SK-N-SH treated with all-trans-retinoic acid at 6 μM for 48 hours (cell line): ENCODE measurements around the gene MATCAP1.
A peak's percentile ranks its signal among the peaks of the same experiment; 100 is the strongest.

ENCODE experiments used
- ATAC-seq: fragments of 200-7000 bp; cut with Tn5 transposase; 3 replicates; pipeline ENCODE4 v1.9.1; 2020; ENCODE audit warnings: mild to moderate bottlenecking, moderate library complexity
- ARNTL ChIP-seq: fragments of 450-650 bp; formaldehyde crosslinking; IDR thresholded peaks from 2 replicates; pipeline ENCODE4 v1.5.0; 2020; ENCODE audit warnings: low read depth, mild to moderate bottlenecking, moderate library complexity, borderline replicate concordance
- BACH2 ChIP-seq: fragments of 250-450 bp; sonication (Bioruptor Pico); IDR thresholded peaks from 2 replicates; pipeline ENCODE4 v1.9.0; 2021; ENCODE audit warnings: mild to moderate bottlenecking, borderline replicate concordance
- CSDC2 ChIP-seq: fragments of 250-450 bp; sonication (Bioruptor Pico); IDR thresholded peaks from 2 replicates; pipeline ENCODE4 v1.5.0; 2020; ENCODE audit warnings: mild to moderate bottlenecking, moderate library complexity
- ESRRG ChIP-seq: fragments of 250-450 bp; sonication (Bioruptor Pico); IDR thresholded peaks from 2 replicates; pipeline ENCODE4 v1.6.1; 2021; ENCODE audit warnings: mild to moderate bottlenecking
- GLIS3 ChIP-seq: fragments of 250-450 bp; sonication (Bioruptor Pico); IDR thresholded peaks from 2 replicates; pipeline ENCODE4 v1.5.0; 2020; ENCODE audit warnings: mild to moderate bottlenecking, moderate library complexity
- ISL1 ChIP-seq: fragments of 250-450 bp; sonication (Bioruptor Pico); IDR thresholded peaks from 2 replicates; pipeline ENCODE4 v2.1.2; 2022; ENCODE audit warnings: mild to moderate bottlenecking, moderate library complexity
- OSR1 ChIP-seq: fragments of 250-450 bp; sonication (Bioruptor Pico); IDR thresholded peaks from 2 replicates; pipeline ENCODE4 v1.8.0; 2022; ENCODE audit warnings: moderate library complexity, mild to moderate bottlenecking, inconsistent platforms
- PPARA ChIP-seq: fragments of 250-450 bp; sonication (Bioruptor Pico); IDR thresholded peaks from 2 replicates; pipeline ENCODE4 v1.5.0; 2020; ENCODE audit warnings: mild to moderate bottlenecking, borderline replicate concordance
- RARB ChIP-seq: fragments of 250-450 bp; sonication (Bioruptor Pico); IDR thresholded peaks from 2 replicates; pipeline ENCODE4 v1.8.0; 2021; ENCODE audit warnings: mild to moderate bottlenecking, moderate library complexity
- TCF4 ChIP-seq: fragments of 250-450 bp; sonication (Bioruptor Pico); IDR thresholded peaks from 2 replicates; pipeline ENCODE4 v1.8.0; 2021; ENCODE audit warnings: mild to moderate bottlenecking, moderate library complexity, borderline replicate concordance
- TOX ChIP-seq: fragments of 250-450 bp; sonication (Bioruptor Pico); IDR thresholded peaks from 2 replicates; pipeline ENCODE4 v1.8.0; 2021; ENCODE audit warnings: mild to moderate bottlenecking, moderate library complexity, borderline replicate concordance
- ZC3H10 ChIP-seq: fragments of 250-450 bp; sonication (Bioruptor Pico); IDR thresholded peaks from 2 replicates; pipeline ENCODE4 v1.5.1; 2021; ENCODE audit warnings: mild to moderate bottlenecking, moderate library complexity
- ZFP3 ChIP-seq: fragments of 250-450 bp; sonication (Bioruptor Pico); IDR thresholded peaks from 2 replicates; pipeline ENCODE4 v1.5.0; 2020; ENCODE audit warnings: mild to moderate bottlenecking, moderate library complexity
- ZFP30 ChIP-seq: fragments of 450-650 bp; formaldehyde crosslinking; IDR thresholded peaks from 2 replicates; pipeline ENCODE4 v1.5.0; 2022; ENCODE audit warnings: mild to moderate bottlenecking, moderate library complexity
- ZNF565 ChIP-seq: fragments of 450-650 bp; formaldehyde crosslinking; conservative IDR thresholded peaks from 2 replicates; pipeline ENCODE4 v1.5.0; 2020; ENCODE audit warnings: low read depth, mild to moderate bottlenecking, moderate library complexity
- ZNF70 ChIP-seq: fragments of 450-650 bp; formaldehyde crosslinking; IDR thresholded peaks from 2 replicates; pipeline ENCODE4 v1.5.0; 2020; ENCODE audit warnings: mild to moderate bottlenecking, moderate library complexity
- TF ChIP-seq, protein P1 (sequence below): fragments of 250-450 bp; sonication (Bioruptor Pico); IDR thresholded peaks from 2 replicates; pipeline ENCODE4 v1.5.0; 2020; ENCODE audit warnings: mild to moderate bottlenecking, moderate library complexity
- TF ChIP-seq, protein P2 (sequence below): fragments of 250-450 bp; sonication (Bioruptor Pico); IDR thresholded peaks from 2 replicates; pipeline ENCODE4 v1.8.0; 2021; ENCODE audit warnings: low read depth, mild to moderate bottlenecking, moderate library complexity, borderline replicate concordance
- TF ChIP-seq, protein P3 (sequence below): fragments of 250-450 bp; sonication (Bioruptor Pico); IDR thresholded peaks from 2 replicates; pipeline ENCODE4 v1.5.1; 2020; ENCODE audit warnings: low read depth, mild to moderate bottlenecking, moderate library complexity
- TF ChIP-seq, protein P4 (sequence below): fragments of 250-450 bp; sonication (Bioruptor Pico); IDR thresholded peaks from 2 replicates; pipeline ENCODE4 v1.8.0; 2020; ENCODE audit warnings: mild to moderate bottlenecking, moderate library complexity, borderline replicate concordance

Gene MATCAP1

DNA sequence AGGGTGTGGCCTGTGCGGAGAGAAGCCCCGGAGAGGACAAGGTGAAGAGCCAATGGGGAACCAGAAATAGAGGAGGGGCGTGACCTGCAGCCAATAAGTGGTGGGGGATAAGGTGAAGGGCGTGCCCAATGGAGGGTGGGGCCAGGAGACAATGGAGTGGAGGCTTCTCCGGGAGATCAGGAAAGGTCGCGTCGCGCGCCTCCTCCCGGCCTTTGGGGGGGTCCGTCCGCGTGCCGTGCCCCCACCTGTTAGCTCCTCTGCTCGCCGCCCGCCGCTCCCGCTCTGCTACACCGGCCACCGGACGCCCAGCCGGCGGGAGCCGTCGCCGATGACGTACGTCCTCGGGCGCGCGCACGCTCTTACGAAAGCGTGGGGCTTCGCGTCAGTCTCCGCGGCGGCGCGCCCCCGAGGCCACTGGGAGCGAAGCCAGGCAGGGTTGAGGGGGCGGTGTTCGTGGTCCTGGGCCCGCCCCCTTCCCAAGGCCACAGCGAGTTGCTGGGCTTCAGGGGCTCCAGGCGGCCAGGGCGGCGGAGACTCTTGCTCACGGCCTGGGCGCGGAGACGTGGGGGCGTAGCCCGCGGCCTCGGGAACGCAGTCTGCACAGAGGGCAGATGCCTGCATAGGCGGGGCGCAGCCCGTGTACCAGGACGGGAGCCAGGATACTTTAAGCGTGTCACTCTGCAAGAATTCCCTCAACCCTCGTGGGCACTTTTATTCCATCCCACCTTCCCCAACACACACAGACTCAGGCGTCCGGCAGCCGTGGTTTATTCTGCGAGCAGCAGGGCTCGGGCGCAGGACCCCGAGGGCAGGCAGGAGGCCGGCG lies at the start of gene MATCAP1:
Gene MATCAP1, minus strand, starts transcription at position 337 of the 826 bp plus-strand sequence. CDS start 3,353 bp downstream, outside the sequence.
- ATAC-seq, result peak; percentile 86
- TF ChIP-seq RARB (CRISPR knock-in tag) (no peak), TCF4 (CRISPR knock-in tag) (no peak)
- TF ChIP-seq, protein P1, sequence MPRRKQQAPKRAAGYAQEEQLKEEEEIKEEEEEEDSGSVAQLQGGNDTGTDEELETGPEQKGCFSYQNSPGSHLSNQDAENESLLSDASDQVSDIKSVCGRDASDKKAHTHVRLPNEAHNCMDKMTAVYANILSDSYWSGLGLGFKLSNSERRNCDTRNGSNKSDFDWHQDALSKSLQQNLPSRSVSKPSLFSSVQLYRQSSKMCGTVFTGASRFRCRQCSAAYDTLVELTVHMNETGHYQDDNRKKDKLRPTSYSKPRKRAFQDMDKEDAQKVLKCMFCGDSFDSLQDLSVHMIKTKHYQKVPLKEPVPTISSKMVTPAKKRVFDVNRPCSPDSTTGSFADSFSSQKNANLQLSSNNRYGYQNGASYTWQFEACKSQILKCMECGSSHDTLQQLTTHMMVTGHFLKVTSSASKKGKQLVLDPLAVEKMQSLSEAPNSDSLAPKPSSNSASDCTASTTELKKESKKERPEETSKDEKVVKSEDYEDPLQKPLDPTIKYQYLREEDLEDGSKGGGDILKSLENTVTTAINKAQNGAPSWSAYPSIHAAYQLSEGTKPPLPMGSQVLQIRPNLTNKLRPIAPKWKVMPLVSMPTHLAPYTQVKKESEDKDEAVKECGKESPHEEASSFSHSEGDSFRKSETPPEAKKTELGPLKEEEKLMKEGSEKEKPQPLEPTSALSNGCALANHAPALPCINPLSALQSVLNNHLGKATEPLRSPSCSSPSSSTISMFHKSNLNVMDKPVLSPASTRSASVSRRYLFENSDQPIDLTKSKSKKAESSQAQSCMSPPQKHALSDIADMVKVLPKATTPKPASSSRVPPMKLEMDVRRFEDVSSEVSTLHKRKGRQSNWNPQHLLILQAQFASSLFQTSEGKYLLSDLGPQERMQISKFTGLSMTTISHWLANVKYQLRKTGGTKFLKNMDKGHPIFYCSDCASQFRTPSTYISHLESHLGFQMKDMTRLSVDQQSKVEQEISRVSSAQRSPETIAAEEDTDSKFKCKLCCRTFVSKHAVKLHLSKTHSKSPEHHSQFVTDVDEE (CRISPR knock-in tag), result peak; percentile 31; the same call in 1 of the 2 replicates

DNA sequence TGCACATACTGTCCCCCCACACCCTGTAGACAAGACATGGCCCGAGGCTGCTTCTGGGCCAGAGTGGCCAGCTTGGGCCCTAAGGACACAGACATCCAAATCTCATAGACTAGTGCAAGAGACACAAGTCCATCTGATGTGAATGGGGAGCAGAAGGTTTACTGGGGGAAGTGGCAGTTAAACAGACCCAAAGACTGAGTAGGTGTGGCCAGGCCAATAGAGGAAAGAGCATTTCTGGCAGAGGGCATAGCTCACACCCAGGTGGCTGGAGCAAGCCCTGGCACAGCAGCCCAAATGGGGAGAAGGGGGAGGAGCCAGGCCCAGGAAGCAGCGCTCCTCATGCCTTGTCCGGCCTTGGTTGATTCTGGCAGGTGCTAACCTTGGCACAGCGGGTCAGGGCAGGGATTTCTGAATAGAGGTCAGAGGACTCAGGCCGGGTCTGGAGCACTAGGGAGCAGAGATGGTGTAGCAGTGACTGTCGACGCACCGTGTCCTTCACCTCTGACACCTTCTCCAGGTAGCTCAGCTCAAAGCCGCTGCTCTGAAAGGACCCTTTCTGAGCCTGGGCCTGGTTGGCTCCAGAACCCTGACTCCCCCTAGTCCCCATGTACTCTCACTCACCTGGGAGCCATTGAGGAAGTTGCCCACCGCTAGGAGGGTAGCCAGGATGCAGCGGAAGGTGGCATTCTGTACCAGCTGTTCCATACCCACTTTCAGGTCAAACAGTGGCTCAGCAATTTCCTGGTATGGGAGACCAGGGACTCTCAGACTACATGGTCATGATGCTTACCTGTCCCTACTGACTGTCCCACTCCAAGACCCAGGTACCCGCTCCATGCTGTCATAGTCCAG lies 47.3 kb upstream of the MATCAP1 start:
- no peak for ATAC-seq

DNA sequence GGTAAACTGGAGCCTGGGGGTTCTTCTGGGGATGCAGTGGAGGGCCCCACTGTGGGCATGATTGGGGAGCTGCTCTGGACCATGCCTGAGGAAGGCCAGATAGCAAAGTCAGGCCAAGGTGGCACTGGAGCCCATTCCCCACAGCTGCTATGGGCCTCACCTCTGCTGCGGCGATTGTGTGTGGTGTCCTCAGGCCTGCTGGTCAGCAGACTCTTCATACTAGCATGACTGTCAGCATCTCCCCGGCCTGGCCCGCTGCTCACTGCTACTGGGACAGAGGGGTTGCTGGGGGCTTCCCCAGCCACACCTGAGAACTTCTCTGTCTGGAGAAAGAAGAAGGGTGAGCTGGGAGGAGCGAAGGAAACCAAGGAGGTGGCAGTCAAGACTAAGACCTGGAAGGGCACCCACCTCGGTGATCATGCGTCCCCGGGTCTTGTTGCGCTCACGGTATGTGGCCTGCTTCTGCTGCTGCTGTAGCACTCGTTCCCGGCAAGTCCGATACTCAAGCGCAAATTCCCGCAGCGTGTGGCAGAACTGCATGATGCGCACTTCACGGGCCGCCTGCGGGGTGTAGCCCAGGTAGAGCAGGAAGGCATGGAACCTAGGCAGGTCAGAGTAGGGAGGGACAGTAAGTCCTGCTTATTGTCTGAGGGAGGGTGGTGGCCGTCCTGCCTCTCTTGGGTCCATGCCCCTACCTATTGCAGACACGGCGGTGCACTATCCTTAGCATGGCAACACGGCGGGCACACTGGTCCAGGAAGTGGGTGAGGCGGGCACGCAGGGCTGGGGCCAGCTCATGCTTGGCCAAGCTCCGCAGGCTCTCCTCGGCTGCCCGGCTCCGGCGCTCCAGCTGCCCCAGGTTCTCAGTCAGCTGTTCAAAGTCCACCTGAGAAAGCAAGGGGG lies 46.4 kb upstream of the MATCAP1 start:
- no peak for ATAC-seq
- TF ChIP-seq, protein P2, sequence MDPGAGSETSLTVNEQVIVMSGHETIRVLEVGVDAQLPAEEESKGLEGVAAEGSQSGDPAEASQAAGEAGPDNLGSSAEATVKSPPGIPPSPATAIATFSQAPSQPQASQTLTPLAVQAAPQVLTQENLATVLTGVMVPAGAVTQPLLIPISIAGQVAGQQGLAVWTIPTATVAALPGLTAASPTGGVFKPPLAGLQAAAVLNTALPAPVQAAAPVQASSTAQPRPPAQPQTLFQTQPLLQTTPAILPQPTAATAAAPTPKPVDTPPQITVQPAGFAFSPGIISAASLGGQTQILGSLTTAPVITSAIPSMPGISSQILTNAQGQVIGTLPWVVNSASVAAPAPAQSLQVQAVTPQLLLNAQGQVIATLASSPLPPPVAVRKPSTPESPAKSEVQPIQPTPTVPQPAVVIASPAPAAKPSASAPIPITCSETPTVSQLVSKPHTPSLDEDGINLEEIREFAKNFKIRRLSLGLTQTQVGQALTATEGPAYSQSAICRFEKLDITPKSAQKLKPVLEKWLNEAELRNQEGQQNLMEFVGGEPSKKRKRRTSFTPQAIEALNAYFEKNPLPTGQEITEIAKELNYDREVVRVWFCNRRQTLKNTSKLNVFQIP (CRISPR knock-in tag), result no peak
- TF ChIP-seq ZNF70 (no peak), ISL1 (CRISPR knock-in tag) (no peak), ARNTL (CRISPR knock-in tag) (no peak), ZNF565 (no peak), TCF4 (CRISPR knock-in tag) (no peak), ZFP3 (CRISPR knock-in tag) (no peak), OSR1 (CRISPR knock-in tag) (no peak), GLIS3 (CRISPR knock-in tag) (no peak), CSDC2 (CRISPR knock-in tag) (no peak), ZC3H10 (no peak), ESRRG (CRISPR knock-in tag) (no peak), RARB (CRISPR knock-in tag) (no peak), PPARA (no peak)
- TF ChIP-seq, protein P1 (CRISPR knock-in tag), result no peak
- TF ChIP-seq, protein P3, sequence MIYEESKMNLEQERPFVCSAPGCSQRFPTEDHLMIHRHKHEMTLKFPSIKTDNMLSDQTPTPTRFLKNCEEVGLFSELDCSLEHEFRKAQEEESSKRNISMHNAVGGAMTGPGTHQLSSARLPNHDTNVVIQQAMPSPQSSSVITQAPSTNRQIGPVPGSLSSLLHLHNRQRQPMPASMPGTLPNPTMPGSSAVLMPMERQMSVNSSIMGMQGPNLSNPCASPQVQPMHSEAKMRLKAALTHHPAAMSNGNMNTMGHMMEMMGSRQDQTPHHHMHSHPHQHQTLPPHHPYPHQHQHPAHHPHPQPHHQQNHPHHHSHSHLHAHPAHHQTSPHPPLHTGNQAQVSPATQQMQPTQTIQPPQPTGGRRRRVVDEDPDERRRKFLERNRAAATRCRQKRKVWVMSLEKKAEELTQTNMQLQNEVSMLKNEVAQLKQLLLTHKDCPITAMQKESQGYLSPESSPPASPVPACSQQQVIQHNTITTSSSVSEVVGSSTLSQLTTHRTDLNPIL (CRISPR knock-in tag), result no peak

More for the DNA sequence above, 47.3 kb upstream of the MATCAP1 start:
- TF ChIP-seq ISL1 (CRISPR knock-in tag) (no peak), ZFP30 (CRISPR knock-in tag) (no peak), ZC3H10 (no peak), TOX (CRISPR knock-in tag) (no peak), GLIS3 (CRISPR knock-in tag) (no peak), ARNTL (CRISPR knock-in tag) (no peak), PPARA (no peak), ZFP3 (CRISPR knock-in tag) (no peak), BACH2 (CRISPR knock-in tag) (no peak)
- TF ChIP-seq, protein P4, sequence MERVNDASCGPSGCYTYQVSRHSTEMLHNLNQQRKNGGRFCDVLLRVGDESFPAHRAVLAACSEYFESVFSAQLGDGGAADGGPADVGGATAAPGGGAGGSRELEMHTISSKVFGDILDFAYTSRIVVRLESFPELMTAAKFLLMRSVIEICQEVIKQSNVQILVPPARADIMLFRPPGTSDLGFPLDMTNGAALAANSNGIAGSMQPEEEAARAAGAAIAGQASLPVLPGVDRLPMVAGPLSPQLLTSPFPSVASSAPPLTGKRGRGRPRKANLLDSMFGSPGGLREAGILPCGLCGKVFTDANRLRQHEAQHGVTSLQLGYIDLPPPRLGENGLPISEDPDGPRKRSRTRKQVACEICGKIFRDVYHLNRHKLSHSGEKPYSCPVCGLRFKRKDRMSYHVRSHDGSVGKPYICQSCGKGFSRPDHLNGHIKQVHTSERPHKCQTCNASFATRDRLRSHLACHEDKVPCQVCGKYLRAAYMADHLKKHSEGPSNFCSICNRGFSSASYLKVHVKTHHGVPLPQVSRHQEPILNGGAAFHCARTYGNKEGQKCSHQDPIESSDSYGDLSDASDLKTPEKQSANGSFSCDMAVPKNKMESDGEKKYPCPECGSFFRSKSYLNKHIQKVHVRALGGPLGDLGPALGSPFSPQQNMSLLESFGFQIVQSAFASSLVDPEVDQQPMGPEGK (CRISPR knock-in tag), result no peak
- TF ChIP-seq, protein P3 (CRISPR knock-in tag), result no peak
